Neuronal stem cell (in vitro differentiated cells): ENCODE data around the gene ANKFN1.

Experiments
- DNase-seq: peaks from one replicate; pipeline ENCODE4 v3.0.0-alpha.2; 2013; ENCODE audit warnings: low spot score
- H2AFZ ChIP-seq: one replicate; pipeline ENCODE4 v1.6.1; 2013; ENCODE audit warnings: mild to moderate bottlenecking, low read length, inconsistent platforms
- H2AK5ac ChIP-seq: 2 replicates; pipeline ENCODE4 v1.6.1; 2013; ENCODE audit warnings: low read depth, mild to moderate bottlenecking, inconsistent platforms, low read length, moderate library complexity, mixed read lengths
- H2BK120ac ChIP-seq: 2 replicates; pipeline ENCODE4 v1.6.1; 2013; ENCODE audit warnings: low read depth, mild to moderate bottlenecking, inconsistent platforms, low read length, moderate library complexity, mixed read lengths
- H2BK12ac ChIP-seq: one replicate; pipeline ENCODE4 v1.6.1; 2013; ENCODE audit warnings: low read length, inconsistent platforms
- H2BK15ac ChIP-seq: 2 replicates; pipeline ENCODE4 v1.6.1; 2013; ENCODE audit warnings: mild to moderate bottlenecking, low read length, inconsistent platforms, mixed read lengths
- H2BK5ac ChIP-seq: one replicate; pipeline ENCODE4 v1.6.1; 2013; ENCODE audit warnings: inconsistent platforms, mild to moderate bottlenecking, low read length, moderate library complexity
- H3K14ac ChIP-seq: one replicate; pipeline ENCODE4 v1.6.1; 2013; ENCODE audit warnings: low read length, inconsistent platforms
- H3K18ac ChIP-seq: 2 replicates; pipeline ENCODE4 v1.6.1; 2013; ENCODE audit warnings: low read length, inconsistent platforms
- H3K23ac ChIP-seq: 2 replicates; pipeline ENCODE4 v1.6.1; 2013; ENCODE audit warnings: low read depth, mild to moderate bottlenecking, mixed read lengths, low read length, inconsistent platforms; ENCODE audit not compliant: poor library complexity
- H3K27ac ChIP-seq: replicated peaks from 3 replicates; pipeline ENCODE4 v1.5.1; 2013; ENCODE audit warnings: low read length, inconsistent platforms
- H3K27me3 ChIP-seq, 3 experiments: 2 replicates each; pipeline ENCODE4 v1.6.1; 2013; ENCODE audit warnings: low read length in 3 of 3, mild to moderate bottlenecking in 2 of 3, inconsistent platforms in 1 of 3, low read depth in 1 of 3, mixed read lengths in 1 of 3, moderate library complexity in 1 of 3; ENCODE audit not compliant: control insufficient read depth in 3 of 3, insufficient read depth in 3 of 3
- H3K36me3 ChIP-seq, 2 donors: replicated peaks in 1 of 2; 2 replicates each; pipeline ENCODE4 v1.6.1; 2013; ENCODE audit warnings: low read length in 2 of 2; ENCODE audit not compliant: control insufficient read depth in 2 of 2, insufficient read depth in 2 of 2
- H3K4ac ChIP-seq: 2 replicates; pipeline ENCODE4 v1.6.1; 2013; ENCODE audit warnings: inconsistent platforms, mild to moderate bottlenecking, low read length, moderate library complexity
- H3K4me1 ChIP-seq, 2 donors: 1 replicate in 1 of 2; 2 replicates in 1 of 2; pipeline ENCODE4 v1.6.1; 2013; ENCODE audit warnings: low read length in 2 of 2, low read depth in 1 of 2; ENCODE audit not compliant: control insufficient read depth in 2 of 2, insufficient read depth in 1 of 2
- H3K4me2 ChIP-seq: one replicate; pipeline ENCODE4 v1.6.1; 2013; ENCODE audit warnings: mild to moderate bottlenecking, low read length, inconsistent platforms; ENCODE audit not compliant: insufficient read depth, poor library complexity, severe bottlenecking
- H3K4me3 ChIP-seq, 2 donors: 2 replicates each; pipeline ENCODE4 v1.5.1; 2013; ENCODE audit warnings: low read length in 2 of 2, mild to moderate bottlenecking in 2 of 2, inconsistent platforms in 1 of 2, moderate library complexity in 1 of 2
- H3K79me1 ChIP-seq: one replicate; pipeline ENCODE4 v1.6.1; 2013; ENCODE audit warnings: low read depth, mild to moderate bottlenecking, inconsistent platforms, low read length, moderate library complexity
- H3K9ac ChIP-seq: one replicate; pipeline ENCODE4 v1.6.1; 2013; ENCODE audit warnings: mild to moderate bottlenecking, low read depth, low read length, inconsistent platforms; ENCODE audit not compliant: poor library complexity
- H3K9me3 ChIP-seq, 2 donors: replicated peaks in 1 of 2; 2 replicates each; pipeline versions ENCODE3 to v1.6.1; 2013; ENCODE audit warnings: low read length in 2 of 2, mild to moderate bottlenecking in 2 of 2, inconsistent platforms in 1 of 2, low read depth in 1 of 2, mixed read lengths in 1 of 2, moderate library complexity in 1 of 2; ENCODE audit not compliant: control insufficient read depth in 2 of 2, insufficient read depth in 1 of 2
- H4K8ac ChIP-seq: one replicate; pipeline ENCODE4 v1.6.1; 2013; ENCODE audit warnings: low read depth, mild to moderate bottlenecking, inconsistent platforms, low read length, moderate library complexity
- H4K91ac ChIP-seq: one replicate; pipeline ENCODE4 v1.6.1; 2013; ENCODE audit warnings: low read length, low read depth, mild to moderate bottlenecking, inconsistent platforms; ENCODE audit not compliant: poor library complexity
- WGBS, 2 donors: extraction: QIAGEN DNeasy Blood & Tissue Kit; methylation state at CpG; one replicate each; pipeline ENCODE4 v1.1.7; 2013; ENCODE audit warnings: missing lambda C conversion rate in 2 of 2, mixed read lengths in 1 of 2; ENCODE audit not compliant: insufficient read length in 2 of 2, insufficient replicate concordance in 1 of 2; ENCODE audit errors: extremely low coverage in 2 of 2; 5-methylcytosine and 5-hydroxymethylcytosine counted together

Gene ANKFN1

DNA sequence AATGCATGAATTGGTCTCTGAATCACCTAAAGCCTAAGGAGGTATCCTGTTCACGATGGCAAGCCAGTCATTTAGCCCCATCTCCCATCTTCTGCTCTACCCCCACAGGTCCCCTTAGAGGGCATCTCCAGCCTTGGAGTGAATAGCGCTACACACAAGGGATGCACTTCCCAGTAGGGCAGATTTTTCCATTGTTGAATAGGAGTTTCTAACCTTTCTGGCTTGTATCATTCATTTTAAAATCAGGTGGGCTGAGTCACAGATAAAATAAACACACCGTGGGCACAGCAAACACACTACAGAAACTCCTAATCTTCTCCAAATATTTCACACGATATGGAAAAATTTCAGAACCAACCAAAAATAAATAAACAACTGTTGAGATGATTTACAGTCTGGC, 239.0 kb downstream of the ANKFN1 start:
- Histone ChIP-seq H4K91ac (no peak overlapping the region), H3K9me3 (no peaks in the 10 kb centered on the region), H2BK15ac (no peak overlapping the region), H3K4me1 (no peaks in the 10 kb centered on the region), H3K27ac (no peak overlapping the region), H3K27me3 (no peaks in the 10 kb centered on the region), H3K4me3 (no peak overlapping the region), H3K9ac (no peak overlapping the region), H3K23ac (no peak overlapping the region), H3K4me2 (no peak overlapping the region), H2BK5ac (no peak overlapping the region), H3K4ac (no peak overlapping the region), H3K18ac (no peak overlapping the region), H3K14ac (no peak overlapping the region), H4K8ac (no peak overlapping the region), H2AK5ac (no peak overlapping the region), H3K36me3 (no peaks in the 10 kb centered on the region), H2BK120ac (no peak overlapping the region), H3K79me1 (no peaks in the 10 kb centered on the region), H2AFZ (no peak overlapping the region), H2BK12ac (no peak overlapping the region)
- whole genome bisulfite sequencing, 2 donors, result no CpG with 5 or more reads among the region's 4 CpGs
- no peak for DNase-seq

DNA sequence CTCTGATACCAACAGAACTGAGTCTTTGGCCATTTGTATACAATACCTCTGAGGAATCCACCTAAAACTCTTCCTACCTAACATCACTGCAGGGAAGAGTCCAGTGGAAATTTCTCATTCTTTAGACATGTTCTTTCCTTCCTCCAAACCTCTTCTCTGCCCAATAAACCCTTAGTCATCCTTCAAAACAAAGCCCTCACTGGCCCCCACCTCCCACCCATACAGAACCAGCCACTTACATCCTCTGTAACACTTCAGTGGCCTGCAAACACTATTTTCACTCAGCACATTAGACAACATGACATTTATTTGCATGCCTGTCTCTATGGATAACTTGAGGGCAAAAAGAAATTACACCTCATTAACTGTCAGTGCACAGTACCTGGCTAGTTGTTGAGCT, 239.9 kb downstream of the ANKFN1 start:
- Histone ChIP-seq H3K4ac (no peak overlapping the region), H3K9me3 (no peaks in the 10 kb centered on the region), H3K27me3 (no peaks in the 10 kb centered on the region), H3K9ac (no peak overlapping the region), H4K8ac (no peak overlapping the region), H3K4me2 (no peak overlapping the region), H2AFZ (no peak overlapping the region), H3K4me1 (no peaks in the 10 kb centered on the region), H2BK15ac (no peak overlapping the region), H3K23ac (no peak overlapping the region), H2AK5ac (no peak overlapping the region), H2BK12ac (no peak overlapping the region), H3K4me3 (no peak overlapping the region), H3K79me1 (no peaks in the 10 kb centered on the region), H3K14ac (no peak overlapping the region), H2BK5ac (no peak overlapping the region), H3K36me3 (no peaks in the 10 kb centered on the region), H2BK120ac (no peak overlapping the region), H3K18ac (no peak overlapping the region), H4K91ac (no peak overlapping the region), H3K27ac (no peak overlapping the region)
- DNase-seq, result no peak

DNA sequence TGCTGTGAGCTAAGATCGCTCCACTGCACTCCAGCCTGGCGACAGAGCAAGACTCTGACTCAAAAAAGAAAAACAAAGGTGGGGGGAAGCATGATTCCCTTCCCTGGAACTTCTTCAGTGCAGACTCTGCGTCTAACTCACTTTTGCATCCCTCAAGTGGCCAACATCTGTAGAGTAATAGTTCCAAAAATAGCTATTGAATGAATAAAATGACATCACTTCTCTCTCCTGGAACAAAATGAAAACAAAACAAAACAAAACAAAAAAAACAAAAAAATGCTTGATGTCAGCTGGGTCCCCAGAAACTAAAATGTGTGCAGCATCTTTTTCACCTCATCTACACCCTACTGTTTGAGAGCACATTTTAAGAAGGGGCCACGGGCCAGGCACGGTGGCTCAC, 242.5 kb downstream of the ANKFN1 start:
- H2BK5ac ChIP-seq, result no peak overlapping the region
- no peaks in the 10 kb centered on the region for H3K36me3 ChIP-seq
- H3K27me3 ChIP-seq, result no peaks in the 10 kb centered on the region
- H4K8ac ChIP-seq, result no peak overlapping the region
- H3K4ac ChIP-seq, result no peak overlapping the region
- H3K4me3 ChIP-seq, result no peak overlapping the region
- no peak overlapping the region for H3K4me2 ChIP-seq
- H3K27ac ChIP-seq, result no peak overlapping the region
- H3K9me3 ChIP-seq, result no peaks in the 10 kb centered on the region
- DNase-seq, result no peak
- H2AK5ac ChIP-seq, result no peak overlapping the region
- no peak overlapping the region for H3K14ac ChIP-seq
- H3K4me1 ChIP-seq, result no peaks in the 10 kb centered on the region
- no peak overlapping the region for H2BK12ac ChIP-seq
- no peak overlapping the region for H2AFZ ChIP-seq
- no peak overlapping the region for H2BK15ac ChIP-seq
- H3K23ac ChIP-seq, result no peak overlapping the region
- no peak overlapping the region for H4K91ac ChIP-seq
- no peaks in the 10 kb centered on the region for H3K79me1 ChIP-seq
- no peak overlapping the region for H3K18ac ChIP-seq
- no peak overlapping the region for H2BK120ac ChIP-seq
- no peak overlapping the region for H3K9ac ChIP-seq
- WGBS, 2 donors, result no CpG with 5 or more reads among the region's 5 CpGs

DNA sequence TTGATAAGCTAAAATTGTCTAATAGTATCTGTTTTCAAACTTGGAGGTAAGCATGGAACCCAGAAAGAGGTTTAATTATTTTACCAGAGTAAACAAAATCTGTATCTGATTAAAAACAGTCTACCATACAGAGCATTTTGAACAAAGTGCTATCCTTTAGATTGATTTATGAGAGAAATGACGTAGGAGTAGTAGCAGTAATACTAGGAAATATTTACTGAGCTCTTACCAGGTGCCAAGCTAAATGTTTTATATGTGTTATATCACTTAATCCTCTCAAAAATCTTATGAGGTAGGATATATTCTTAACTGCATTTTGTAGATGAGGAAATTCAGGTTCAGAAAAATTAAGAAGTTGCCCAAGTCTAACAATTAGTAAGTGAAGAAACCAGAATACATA, 253.8 kb downstream of the ANKFN1 start:
- Histone ChIP-seq H3K79me1 (no peaks in the 10 kb centered on the region), H3K27ac (no peak overlapping the region), H3K9me3 (no peaks in the 10 kb centered on the region), H2BK15ac (no peak overlapping the region), H3K4me2 (no peak overlapping the region), H3K27me3 (no peaks in the 10 kb centered on the region), H3K14ac (no peak overlapping the region), H3K23ac (no peak overlapping the region), H2AK5ac (no peak overlapping the region), H2BK5ac (no peak overlapping the region), H3K9ac (no peak overlapping the region), H3K18ac (no peak overlapping the region), H4K8ac (no peak overlapping the region), H2BK120ac (no peak overlapping the region), H3K4me1 (no peaks in the 10 kb centered on the region), H4K91ac (no peak overlapping the region), H3K36me3 (no peaks in the 10 kb centered on the region), H3K4me3 (no peak overlapping the region), H2BK12ac (no peak overlapping the region), H3K4ac (no peak overlapping the region), H2AFZ (no peak overlapping the region)
- no peak for DNase-seq
- WGBS, 2 donors, result no CpG with 5 or more reads among the region's 1 CpG
